ENCODE results near the gene MSI2.

Gene MSI2

GRCh38 chr17:57639381-57639780 lies 383.1 kb downstream of the MSI2 start:
- DNase-seq (ENCODE audit: low read depth) = no peak
- TF ChIP-seq CTCF (IDR thresholded peaks at IDR 0.05; ENCODE audit: control insufficient read depth, insufficient read depth, low read depth, low read length, missing control alignments) = no peak
- H3K4me3 ChIP-seq (ENCODE audit: control insufficient read depth, low read depth, low read length) = no peak overlapping the region

GRCh38 chr17:57640079-57640478 lies 383.8 kb downstream of the MSI2 start:
- DNase-seq (ENCODE audit: low read depth) = no peak
- no peak for TF ChIP-seq CTCF (IDR thresholded peaks at IDR 0.05; ENCODE audit: control insufficient read depth, insufficient read depth, low read depth, low read length, missing control alignments)
- no peak overlapping the region for H3K4me3 ChIP-seq (ENCODE audit: control insufficient read depth, low read depth, low read length)

GRCh38 chr17:57641761-57642160 lies 385.4 kb downstream of the MSI2 start:
- no peak for DNase-seq (ENCODE audit: low read depth)
- H3K4me3 ChIP-seq (ENCODE audit: control insufficient read depth, low read depth, low read length) = no peak overlapping the region
- TF ChIP-seq CTCF (IDR thresholded peaks at IDR 0.05; ENCODE audit: control insufficient read depth, insufficient read depth, low read depth, low read length, missing control alignments) = no peak

- TF ChIP-seq CTCF (IDR thresholded peaks at IDR 0.05; ENCODE audit: control insufficient read depth, insufficient read depth, low read depth, low read length, missing control alignments) = no peak
- no peak overlapping the region for H3K4me3 ChIP-seq (ENCODE audit: control insufficient read depth, low read depth, low read length)
- DNase-seq (ENCODE audit: low read depth) = no peak
Observed at GRCh38 chr17:57643062-57643461, 386.7 kb downstream of the MSI2 start.

GRCh38 chr17:57644326-57644725 lies 388.0 kb downstream of the MSI2 start:
- no peak for TF ChIP-seq CTCF (IDR thresholded peaks at IDR 0.05; ENCODE audit: control insufficient read depth, insufficient read depth, low read depth, low read length, missing control alignments)

GRCh38 chr17:57645950-57646665 lies 389.8 kb downstream of the MSI2 start:
- TF ChIP-seq CTCF (IDR thresholded peaks at IDR 0.05; ENCODE audit: control insufficient read depth, insufficient read depth, low read depth, low read length, missing control alignments) = no peak
- H3K4me3 ChIP-seq (ENCODE audit: control insufficient read depth, low read depth, low read length) = no peak overlapping the region
- no peak for DNase-seq (ENCODE audit: low read depth)

More at GRCh38 chr17:57644326-57644725, 388.0 kb downstream of the MSI2 start:
- DNase-seq (ENCODE audit: low read depth) = no peak
- H3K4me3 ChIP-seq (ENCODE audit: control insufficient read depth, low read depth, low read length) = no peak overlapping the region

All from AG09309 (cell line).